Limb (tissue), 2 donors: Measurements from ENCODE around the gene MAMLD1.
A peak's percentile ranks its signal among the peaks of the same experiment; 100 is the strongest.

Experiments
- DNase-seq, 2 donors: peaks; one replicate each; pipeline ENCODE4 v3.0.0-alpha.2; 2016; ENCODE audit errors: extremely low spot score in 2 of 2

The MAMLD1 gene

DNA sequence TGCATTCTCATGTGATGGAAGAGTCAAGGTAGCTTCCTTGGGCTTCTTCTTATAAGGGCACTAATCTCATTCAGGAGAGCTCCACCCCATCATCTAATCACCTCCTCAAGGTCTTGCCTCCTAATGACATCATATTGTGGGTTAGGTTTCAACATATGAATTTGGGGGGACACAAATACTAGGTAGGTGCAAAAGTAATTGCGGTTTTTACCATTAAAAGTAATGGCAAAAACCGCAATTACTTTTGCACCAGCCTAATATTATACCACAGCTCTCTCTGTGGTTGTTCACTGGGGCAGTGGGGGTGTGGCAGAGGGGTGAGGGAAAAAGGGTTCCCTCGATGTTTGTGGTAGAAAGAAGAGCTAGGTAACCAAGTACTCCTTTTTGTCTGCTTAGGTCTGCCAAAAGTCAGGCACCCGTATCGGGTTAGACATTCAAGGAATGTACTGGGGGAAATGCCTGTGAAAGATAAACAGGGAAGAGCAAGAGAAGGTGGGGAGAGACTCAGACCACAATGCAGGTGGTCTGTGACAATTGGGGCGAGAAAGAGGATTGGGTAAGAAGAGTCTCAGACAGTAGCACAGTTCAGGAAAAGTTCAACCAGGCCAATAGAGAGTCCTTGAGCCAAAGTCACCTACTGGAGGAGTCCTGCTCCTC, 126.4 kb downstream of the MAMLD1 start:
- no peak for DNase-seq

DNA sequence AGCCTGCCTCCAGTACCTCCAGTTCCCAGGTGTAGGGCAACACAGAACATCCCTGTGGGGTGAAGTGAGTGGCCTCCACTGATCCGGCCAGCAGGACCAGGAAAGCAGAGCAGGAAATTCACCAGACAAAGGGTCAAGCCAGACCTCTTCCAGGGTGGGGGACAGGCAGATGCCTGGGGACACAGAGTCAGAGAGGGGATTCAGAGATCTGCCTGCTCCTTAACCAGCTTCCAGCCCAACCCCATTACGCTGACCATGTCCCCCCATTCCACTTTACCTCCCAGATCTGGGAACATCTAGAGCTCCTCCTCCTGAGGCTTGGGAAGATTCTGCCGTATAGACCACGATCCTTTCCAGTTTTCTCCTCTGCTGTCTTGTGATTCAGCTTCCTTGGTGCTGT, 132.4 kb downstream of the MAMLD1 start:
- no peak for DNase-seq

DNA sequence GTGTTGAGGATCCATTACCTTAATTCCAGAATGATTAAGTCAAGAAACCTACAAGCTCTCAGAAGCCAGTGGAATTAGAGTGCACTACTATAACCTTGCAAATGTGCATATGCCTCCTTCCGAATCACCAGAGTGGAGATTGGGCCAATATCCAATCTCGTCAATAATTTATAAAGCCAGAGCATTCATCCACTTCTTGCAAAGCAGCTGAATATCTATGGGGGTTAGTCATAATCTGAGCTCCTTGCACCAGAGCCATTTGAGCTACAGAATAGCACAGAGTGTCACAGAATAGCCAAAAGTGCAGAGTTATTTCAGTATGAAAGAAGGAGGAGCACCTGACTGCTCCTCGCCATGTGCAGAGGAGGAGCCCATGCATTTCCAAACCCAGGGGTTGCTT, 136.1 kb downstream of the MAMLD1 start:
- no peak for DNase-seq

DNA sequence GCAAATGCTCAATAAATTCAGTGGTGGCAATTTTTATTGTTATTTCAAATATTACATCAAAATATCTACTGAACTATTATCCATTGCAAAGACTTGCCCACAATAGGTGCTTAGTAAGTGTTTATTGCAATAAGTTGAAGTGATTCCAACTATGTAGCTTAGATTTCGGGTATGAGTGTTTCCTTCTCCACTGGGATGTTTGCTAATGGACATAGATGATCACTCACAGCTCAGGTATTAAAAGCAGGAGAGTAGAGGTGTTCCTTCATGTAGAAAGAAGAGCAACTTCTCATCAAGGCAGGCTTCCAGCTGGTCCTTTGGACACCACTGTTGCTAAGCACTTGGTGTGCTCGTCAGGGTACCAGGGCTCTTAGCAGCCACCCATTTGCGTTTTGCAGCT, 139.0 kb downstream of the MAMLD1 start:
- no peak for DNase-seq

DNA sequence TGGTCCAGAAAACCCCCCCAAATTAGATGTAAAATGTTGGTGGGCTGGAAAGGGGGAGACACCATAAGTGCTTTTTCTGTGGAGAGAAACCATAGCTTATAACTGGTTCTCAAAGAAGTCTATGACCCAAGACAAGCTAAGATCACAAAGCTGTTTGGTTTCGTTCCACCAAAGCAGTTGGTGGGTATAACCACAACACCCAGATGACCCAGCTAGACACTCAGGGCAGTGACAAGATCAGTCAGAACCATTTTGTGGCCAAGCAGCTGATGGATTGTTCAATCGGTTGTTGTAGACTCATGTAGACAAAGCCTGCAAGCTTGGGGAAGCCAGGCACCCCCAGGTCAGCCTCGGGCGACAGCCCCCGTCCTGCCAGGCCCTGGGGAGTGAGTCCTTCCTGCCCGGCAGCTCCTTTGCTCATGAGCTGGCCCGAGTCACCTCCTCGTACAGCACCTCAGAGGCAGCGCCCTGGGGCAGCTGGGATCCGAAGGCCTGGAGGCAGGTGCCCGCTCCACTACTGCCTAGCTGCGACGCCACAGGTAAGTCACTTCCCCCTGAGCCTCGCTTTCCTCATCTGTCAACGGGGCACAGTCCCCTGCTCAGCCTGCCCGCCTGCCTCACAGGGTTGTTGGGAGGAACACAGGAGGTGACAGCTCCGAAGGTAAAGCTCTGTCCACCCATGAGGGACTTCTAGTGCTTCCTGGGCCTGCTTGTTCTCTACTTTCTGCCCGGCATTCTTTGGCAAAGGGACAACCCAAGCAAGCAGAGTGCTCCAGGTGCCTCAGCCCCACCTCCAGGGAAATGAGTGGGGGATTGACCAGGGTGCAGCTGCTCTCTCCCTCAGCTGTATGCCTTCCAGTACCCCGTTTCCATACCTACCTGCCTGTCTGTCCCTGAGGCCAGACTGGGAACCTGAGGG, 140.1 kb downstream of the MAMLD1 start:
- no peak for DNase-seq

DNA sequence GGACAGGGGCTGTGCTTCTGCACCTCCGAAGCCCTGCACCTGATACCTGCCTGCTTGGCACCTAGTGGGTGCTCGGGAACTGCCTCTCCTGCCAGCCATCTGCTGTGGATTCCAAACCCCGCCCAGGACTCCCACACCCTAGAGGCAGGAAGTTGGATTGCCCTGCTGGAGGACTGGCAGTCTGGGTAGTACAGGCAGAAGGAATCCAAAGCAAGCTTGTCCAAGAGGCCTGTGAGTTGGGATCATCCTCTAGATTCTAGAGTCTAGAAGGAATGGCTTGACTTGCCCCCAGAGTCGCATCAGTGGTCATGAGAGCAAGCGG, 140.7 kb downstream of the MAMLD1 start:
- DNase-seq: no peak

DNA sequence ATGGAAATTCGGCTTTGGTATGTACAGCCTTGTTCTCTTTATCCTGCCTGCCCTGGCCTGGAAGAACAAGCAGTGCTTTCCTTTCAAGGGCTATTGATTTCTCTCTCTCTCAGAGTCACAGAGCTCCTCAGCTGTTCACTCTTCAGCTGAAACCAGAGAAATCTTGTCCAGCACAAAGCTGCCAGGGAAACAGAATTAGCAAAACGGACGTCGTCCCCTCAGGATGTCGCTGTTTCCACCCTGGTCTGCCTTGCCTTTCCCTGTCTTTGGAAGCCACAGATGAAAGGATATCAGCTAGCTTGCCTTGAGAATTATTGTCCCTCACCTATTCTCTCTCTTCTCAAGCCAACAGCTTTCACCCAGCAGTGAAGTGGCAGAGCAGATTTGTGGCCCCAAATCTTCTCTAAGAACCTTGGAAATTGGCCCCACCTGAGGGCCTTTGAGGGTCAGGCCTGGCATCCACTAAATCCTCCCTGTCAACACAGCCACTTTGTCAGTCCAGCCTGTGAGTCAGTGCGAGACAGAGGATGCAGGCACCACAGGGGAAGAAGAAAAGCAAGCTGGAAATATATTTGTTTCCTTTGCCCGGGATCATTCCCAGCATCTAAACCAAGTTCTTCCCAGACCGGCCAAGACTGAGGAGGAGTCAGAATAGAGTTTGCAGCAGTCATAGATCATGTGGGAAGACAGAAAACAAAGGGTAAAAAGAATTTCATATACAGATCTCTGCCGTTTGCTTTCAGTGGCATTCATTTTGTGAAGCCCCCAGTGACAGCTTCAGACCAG, 141.5 kb downstream of the MAMLD1 start:
- DNase-seq: no peak

DNA sequence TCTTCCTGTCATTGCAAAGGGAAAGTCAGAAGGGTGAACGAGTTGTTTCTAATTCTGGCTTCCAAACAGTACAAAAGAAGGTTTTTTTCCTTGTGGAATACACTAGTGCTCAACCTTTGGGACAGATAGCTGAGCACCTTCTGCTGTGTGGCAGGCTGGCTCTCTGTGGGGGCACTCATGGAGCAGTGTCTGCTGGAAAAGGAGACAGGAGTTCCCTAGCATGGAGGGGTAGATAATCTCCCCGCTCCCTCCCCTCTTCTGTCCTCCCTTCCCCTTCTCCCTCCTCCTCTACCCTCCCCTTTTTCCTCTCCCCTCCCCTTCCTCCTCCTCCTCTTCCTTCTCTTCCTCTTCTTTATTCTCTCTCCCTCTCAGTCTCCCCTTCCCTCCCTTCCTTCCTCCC, 142.9 kb downstream of the MAMLD1 start:
- DNase-seq: no peak

DNA sequence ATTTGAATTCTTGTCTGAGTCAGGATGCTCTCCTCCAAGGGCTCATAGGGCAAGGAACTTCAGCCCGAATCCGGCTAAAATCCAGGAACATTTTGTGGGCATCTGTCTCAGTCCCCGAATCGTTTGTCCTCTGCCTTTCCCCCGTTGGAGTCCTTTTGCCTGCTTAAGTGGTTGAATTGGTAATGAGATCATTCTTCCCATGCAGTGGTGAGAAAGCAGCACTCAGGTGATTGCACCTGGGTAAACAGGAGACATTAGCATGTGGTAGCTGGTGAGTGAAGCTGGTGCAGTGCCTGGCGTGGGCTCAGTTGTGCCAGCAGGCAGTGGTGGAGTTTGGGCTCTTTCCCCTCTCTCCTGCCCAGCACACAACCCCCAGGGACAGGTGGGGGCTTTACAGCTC, 143.4 kb downstream of the MAMLD1 start:
- DNase-seq: no peak

DNA sequence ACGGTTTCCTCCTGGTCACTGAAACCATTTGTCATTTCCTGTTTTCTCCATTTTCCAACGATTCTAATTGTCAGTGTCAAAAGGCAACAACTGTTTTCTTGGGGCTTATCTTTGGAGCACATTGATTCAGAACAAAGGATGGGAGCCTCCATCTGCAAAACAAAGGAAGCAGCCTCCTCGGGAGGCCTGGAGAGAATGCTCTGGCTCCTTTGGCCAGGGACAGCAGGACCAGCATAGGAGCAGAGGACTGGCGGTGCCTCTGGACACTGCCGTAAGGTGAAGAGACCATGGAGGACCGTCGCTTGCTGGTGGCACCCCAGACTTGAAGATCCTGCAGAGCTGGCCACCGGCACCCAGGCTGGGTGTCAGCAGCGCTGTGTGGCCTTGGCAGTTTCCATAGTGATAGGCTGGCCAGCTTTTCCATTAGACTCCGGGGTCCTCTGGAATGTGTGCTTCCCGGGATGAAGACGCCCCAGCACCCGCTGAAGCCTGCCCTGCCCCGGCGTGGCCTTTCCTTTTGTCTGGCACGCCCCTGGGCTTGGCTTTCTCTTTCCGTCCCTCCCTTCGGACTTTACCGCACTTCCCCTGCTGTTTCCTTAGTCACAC, 144.2 kb downstream of the MAMLD1 start:
- no peak for DNase-seq

DNA sequence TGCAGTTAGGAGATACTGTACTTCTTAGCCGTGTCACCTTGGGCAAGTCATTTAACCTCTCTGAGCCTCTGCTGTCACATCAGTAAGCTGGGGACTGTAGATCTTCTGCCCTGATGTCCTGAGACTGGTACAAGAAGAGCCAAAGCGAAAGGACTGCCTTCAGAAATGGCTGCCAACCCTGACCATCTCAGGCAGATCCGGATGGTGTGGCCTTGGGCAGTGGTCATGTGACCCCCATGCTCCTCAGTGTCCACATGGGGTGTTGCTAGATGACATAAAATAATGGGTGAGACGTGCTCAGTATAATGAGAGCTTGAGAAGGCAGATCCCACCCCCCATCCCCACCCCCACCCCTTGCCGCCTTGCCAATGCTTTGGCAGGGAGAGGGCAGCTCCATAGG, 144.9 kb downstream of the MAMLD1 start:
- no peak for DNase-seq

DNA sequence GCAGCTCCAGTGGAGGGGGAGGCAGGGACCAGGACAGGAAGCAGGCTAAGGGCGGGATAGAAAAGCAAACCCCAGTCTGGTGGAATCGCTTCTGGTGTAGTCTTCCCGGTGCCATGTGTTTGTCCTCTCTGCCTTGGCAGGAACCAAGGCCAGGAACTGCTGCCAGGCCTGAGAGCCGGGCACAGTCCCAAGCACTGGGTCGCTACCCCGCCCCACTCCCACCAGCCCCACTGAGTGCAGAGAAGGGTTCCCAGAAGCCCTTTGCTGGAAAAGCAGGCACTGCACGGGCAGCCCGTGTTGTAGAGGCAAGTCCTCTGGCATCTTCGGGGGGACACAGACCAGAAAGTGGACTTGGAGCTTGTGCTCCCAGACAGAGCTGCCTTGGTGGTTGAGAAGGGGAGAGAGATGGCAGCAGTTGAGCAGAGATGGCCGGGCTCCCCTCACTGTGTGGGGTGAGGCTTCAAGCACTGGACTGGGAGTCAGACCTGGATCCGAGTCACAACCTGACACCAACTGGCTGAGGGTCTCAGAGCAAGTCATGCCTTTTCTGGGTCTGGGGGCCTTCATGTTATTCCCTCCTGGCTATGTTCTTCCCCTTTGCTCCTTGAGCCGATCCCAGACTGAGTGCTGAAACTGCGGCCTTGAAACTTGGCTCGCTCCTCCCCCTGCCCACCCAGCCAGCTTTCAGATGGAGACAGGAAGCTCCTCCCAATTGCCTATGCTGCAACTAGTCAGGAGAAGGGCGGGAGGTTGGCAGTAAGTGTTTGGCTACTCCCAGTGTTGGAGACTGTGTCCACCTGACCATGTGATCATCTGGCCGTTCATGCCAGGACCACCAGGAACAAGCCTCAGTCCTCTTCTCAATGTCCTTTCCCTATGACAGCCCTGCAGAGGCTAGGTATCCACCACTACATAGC, 145.6 kb downstream of the MAMLD1 start:
- DNase-seq: peak; percentile 17 to 38

DNA sequence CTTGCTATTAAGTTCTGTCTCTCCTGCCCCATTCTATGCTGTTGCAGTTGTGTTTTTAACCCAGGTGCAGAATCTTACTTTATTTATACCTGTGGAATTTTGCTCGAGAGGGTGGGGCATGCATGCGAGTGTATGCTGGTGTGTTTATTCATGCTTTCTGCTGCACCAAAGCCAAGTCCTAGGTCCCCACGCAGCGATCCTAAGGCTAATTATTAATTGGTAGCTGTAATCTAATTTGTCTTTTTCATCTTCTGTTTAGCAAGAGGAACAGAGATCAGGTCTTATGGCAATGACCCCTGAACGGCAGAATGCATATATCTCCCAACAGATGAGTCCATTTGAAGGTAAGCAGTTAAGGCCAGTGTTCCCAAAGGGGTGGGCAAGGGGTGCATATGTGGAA, 146.6 kb downstream of the MAMLD1 start:
- DNase-seq: no peak

DNA sequence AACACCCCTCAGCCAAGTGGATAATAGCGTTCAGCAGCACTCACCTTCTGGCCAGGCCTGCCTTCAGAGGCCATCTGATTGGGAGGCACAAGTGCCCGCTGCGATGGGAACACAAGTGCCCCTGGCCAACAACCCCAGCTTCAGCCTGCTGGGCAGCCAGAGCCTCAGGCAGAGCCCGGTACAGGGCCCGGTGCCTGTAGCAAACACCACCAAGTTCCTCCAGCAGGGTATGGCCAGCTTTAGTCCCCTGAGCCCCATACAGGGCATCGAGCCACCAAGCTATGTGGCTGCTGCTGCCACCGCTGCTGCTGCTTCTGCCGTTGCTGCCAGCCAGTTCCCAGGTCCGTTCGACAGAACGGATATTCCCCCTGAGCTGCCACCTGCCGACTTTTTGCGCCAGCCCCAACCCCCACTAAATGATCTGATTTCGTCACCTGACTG, 149.4 kb downstream of the MAMLD1 start:
- no peak for DNase-seq

DNA sequence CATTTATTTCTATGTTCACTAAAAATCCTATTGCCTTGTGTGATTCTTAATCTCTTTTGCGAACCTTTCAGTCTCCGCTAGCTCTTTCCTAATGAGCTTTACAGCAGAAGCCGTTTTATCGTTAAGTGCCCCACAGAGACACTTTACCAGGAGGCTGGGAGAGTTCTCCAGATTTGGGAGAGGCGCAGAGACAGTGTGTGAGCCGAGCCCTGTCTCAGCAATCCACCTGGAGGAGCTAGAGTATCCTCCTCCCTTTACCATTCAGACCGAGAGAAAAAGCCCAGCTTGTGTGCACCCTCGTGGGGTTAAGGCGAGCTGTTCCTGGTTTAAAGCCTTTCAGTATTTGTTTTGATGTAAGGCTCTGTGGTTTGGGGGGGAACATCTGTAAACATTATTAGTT, 150.4 kb downstream of the MAMLD1 start:
- DNase-seq: no peak

DNA sequence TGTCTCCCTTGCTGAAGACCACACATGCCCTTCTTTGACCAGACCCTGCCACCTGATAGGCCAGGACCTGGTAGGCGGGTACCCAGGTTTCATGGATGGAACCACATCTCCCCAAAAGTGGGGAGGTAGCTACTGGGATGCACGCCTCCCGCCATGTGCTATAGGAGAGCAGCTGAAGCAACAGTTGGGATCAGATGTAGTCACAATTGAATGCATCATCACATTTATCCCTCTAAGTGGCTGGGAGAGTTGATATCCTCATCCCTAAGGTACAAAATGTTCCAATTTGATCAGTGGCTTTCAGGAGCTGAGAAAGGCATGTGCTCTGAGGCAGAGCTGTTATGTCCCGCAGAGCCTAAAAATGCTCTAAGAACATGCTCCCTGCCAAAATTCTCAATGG, 151.3 kb downstream of the MAMLD1 start:
- DNase-seq: no peak

DNA sequence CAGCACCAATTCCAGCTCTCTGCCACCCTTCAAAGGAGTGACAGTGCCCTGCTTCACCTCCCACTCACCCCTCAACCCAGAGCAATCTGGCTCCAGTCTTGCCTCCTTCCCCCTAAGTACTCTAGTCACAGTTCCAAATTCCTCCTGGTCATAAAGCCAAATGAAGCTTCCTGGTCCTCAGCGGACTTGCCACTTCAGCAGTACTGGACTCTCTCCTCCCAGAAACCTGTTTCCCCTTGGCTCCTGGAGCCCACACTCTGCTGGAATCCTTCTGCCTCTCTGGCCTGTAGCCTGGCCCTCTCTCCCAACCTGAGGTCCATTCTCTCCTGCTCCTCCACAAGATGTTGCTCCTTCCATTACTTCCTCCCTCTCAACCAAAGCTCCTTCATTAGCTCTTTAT, 152.7 kb downstream of the MAMLD1 start:
- no peak for DNase-seq

DNA sequence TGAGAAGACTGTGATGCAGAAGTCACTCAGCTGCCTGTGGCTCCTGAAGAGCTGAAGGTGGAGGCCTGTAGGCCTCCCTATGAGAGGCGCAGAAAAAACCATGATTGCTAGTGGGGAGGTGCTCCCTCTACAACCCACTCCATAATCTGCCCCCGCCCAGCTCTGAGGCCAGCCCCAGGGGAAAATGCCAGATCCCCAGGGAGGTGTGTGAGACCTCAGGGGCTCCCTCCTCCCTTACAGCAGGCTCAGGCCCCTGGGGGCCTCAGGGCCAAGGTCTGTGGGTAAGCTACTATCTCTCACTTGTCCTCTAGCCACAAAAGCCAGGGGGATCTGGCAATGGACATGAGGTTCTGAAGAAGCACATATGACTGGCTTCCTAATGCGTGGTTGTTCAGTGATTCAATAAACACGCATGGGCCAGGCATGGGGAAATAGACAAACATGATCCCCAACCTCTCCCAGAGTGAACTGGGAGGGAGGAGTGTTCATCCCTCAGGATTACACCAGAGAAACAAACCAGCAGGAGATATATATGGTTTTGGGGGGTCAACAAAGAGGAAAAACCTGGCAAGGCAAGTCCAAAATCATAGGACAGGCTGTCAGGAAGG, 154.3 kb downstream of the MAMLD1 start:
- DNase-seq: no peak

DNA sequence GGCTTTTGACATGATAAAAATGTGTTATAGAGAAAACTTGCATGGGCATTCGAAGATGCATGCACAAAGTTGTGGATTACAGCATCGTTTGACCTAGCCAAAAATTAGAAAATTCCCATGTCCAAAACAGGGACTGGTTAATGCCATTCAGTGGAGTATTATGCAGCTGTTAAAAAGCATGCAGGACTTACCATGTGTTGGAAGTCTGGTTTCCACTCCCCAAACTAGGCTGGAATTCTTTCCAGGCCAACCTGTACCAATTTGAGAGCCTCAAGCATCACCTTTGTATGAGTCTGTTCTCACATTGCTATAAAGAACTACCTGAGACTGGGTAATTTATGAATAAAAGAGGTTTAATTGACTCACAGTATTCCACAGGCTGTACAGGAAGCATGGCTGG, 159.4 kb downstream of the MAMLD1 start:
- no peak for DNase-seq
